HG02840 (cell line): ENCODE data around the gene RPS6KA1.
A peak's percentile ranks its signal among the peaks of the same experiment; 100 is the strongest.
"Not testable (repeated sequence)": the region's sequence is repeated elsewhere in the genome, so short reads cannot be mapped to it uniquely, and the experiment has no call there.

Experiments
- ATAC-seq: cut with Tn5 transposase; IDR thresholded peaks from one replicate; pipeline ENCODE4 v1.9.1; 2021; ENCODE audit warnings: mild to moderate bottlenecking, moderate library complexity, moderate number of reproducible peaks; ENCODE audit not compliant: unreplicated experiment, low FRiP score

Gene RPS6KA1

DNA sequence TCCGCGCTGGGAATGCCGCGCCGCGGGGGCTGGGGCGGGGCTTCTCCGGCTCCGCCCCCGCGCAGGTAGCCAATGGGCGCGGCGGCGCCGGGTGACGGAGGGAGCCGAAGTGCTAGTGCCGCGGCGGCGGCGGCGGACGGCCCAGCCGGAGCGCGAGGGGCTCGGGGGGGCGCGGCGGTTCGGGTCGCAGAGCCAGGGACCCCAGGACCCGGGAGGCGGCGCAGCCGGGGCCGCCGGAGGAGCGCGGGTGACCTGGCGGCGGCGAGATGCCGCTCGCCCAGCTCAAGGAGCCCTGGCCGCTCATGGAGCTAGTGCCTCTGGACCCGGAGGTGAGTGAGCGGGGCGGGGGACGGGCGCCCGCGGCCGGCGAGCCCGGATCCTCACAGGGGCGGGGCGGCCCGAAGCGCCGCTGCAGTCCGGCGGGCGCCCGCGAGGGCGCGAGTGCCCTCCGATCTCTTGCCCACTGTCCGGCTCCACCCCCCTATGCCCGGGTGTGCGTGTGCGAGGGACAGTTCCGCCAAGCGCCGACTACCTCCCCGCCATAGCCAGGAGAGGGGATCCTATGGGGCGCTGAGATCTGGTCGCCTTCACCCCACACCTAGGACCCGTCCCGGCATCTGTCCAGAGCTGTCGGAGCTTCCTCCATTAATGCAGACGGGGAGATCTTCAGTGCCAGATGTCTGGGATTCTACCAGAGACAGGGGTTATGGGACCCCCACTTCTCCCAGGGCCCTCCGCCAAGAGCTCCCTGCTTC lies at the start of gene RPS6KA1:
RPS6KA1 (plus strand) TSS at position 107 of the 755 bp plus-strand sequence; CDS start at position 267, 160 bp downstream.
- peak; percentile 72 for ATAC-seq

DNA sequence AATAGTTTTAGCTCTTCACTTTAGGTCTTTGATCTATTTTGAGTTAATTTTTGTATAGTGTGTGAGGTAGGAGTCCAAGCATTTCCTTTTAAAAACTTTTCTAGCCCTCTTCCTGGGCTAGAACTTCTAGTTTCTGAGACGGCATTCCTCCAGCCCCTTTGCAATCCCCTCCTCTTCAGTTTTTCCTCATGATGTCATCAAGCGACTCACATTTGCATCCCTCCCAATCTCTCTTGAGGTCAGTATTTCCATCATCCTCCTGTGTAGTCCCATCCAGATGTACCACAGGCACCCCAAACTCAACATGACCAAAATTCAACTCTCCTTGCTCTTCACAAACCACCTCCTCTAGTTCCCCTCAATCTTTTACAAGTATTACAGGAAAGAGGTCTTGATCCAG lies 46.6 kb upstream of the RPS6KA1 start:
- ATAC-seq: no peak

DNA sequence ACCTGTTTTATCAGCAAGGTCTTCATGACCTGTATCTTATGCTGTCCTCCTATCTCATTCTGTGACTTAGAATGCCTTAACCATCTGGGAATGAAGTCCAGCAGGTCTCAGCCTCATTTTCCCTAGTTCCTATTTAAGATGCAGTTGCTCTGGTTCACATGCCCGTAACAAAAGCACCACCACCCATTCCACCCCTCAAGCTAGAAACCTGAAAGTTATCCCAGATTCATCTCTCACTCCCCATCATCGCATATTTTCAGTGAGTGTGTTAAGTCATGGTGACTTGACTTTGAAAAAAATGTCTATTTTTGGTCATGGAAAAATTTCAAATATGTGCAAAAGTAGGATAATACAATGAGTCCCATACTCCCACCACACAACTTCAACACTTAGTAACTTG lies 45.6 kb upstream of the RPS6KA1 start:
- no peak for ATAC-seq

DNA sequence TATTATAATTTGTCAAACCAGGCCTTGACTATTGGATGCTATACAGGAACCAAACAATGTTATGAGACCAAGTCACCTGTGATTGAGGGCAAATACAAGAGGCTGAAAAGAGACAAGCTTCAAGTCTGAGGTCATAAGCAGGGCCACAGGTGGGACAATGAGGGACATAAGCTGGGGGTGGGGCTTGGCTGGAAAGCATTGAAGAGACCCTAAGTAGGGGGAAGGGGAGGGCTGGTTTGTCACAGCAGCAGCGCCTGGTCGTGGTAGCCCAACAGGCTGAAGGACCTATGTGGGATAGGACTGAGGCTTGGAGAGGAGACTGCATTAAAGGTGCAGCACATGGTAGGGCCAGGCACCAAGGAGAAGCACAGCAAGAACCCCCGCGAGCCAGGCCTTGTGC lies 39.4 kb upstream of the RPS6KA1 start:
- no peak for ATAC-seq

DNA sequence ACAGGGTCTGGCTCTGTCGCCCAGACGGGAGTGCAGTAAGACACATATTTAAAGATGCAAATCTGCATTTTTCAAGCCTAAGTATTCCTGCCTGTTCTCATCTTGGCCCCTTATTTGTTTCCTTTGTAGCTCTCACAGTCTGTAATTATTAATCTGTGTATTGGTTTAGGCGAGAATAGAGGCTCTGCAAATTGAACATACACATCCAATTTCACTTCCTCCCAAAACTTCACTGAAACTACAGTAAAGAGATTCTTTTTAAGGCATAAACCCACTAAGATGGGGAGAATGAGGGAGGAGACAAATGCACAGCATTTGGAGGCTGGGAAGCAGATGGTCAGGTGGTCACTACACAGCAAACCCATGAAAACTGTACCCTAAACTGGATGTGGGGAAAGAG lies 36.3 kb upstream of the RPS6KA1 start:
- ATAC-seq: no peak

DNA sequence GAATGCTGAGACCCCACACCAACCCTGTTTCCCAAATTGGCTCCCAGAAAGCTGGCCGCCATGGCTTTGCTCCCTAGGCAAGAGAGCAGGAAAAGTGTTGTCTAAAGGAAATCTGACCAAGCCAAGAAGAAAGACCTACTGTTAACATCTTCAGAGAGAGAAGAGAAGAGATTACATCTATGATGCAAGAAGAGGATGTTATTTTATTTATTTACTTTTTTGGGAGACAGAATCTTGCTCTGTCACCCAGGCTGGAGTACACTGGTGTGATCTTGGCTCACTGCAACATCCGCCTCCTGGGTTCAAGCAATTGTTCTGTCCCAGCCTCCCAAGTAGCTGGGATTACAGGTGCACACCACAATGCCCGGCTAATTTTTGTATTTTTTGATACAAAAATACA lies 35.6 kb upstream of the RPS6KA1 start:
- no peak for ATAC-seq

DNA sequence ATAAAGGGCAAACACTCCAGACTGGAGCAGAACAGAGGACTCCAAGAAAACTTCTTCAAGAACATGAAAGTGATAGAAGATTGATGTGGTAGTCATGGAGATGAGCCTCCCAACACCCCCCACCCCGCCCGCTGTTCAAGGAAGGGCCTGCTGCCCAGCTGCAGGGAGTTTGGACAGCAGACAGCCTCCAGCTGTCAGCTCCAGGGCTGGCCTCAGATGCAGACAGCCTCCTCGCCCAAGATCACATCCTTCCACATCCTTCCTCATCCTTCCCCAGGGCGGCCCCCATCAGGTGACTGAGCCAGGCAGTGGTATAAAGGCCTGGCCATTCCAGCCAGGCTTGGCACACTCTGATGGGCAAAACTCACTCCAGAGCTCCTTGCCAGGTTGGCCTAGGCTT lies 32.7 kb upstream of the RPS6KA1 start:
- ATAC-seq: no peak

DNA sequence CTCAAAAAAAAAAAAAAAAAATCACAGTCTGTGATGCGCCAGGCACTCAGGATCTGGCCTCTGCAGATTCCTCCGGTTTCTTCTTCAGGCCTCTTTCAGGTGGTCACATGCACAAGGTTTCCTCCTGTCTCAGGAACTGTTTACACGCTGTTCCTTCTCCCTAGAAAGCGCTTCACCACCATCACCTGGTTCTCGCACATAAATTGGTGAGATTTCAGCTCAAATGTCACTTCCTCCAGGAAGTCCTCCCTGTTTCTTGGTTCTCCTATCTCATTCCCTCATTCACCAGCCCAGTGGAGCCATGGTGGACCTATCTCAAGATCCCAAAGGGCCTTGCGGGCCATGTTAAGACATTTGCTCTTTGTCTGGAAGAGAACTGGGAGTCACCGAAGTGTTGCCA lies 30.7 kb upstream of the RPS6KA1 start:
- ATAC-seq: no peak

DNA sequence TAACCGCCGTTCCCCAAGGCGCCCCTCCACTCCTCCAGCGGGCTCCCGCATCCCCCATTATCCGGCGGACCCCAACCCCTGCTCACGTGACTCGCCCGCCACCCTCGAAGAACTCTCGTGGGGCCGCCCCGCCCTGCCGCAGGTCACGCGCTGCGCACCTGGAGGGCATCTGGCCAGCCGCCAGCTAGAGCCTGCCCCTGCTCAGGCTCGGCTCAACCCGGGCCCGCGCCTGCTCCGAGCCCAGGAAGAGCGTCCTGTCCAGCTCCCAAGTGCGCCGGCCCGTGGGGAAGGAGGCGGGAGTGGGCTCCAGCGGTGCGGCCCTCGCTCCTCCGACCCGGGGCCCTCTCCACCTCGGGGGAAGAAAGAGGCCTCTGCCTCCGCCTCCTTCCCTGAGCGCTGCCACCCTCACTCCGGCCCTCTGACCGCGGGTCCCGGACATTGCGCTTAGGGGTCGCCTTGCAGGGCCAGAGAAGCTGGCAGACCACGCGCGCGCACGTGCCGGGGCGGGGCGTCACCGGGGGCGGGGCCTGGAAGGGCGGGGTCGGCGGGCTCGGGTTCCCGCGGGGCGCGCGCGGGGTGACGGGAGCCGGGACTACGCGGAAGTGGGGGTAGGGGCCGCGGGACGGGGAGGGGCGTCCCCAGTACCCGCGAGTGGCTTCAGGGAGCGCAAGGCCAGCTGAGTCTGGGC lies 28.9 kb upstream of the RPS6KA1 start:
- peak; percentile 70 for ATAC-seq

DNA sequence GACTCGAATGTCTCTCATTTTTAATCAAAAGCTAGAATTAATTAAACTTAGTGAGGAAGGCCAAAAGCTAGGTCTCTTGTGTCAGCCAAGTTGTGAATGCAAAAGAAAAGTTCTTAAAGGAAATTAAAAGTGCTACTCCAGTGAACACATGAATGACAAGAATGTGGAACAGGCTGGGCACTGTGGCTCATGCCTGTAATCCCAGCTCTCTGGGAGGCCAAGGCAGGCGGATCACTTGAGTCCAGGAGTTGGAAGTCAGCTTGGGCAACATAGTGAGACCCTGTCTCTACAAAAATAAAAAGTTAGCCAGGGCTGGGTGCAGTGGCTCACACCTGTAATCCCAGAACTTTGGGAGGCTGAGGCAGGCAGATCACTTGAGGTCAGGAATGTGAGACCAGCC lies 18.9 kb upstream of the RPS6KA1 start:
- ATAC-seq: not testable (repeated sequence)

DNA sequence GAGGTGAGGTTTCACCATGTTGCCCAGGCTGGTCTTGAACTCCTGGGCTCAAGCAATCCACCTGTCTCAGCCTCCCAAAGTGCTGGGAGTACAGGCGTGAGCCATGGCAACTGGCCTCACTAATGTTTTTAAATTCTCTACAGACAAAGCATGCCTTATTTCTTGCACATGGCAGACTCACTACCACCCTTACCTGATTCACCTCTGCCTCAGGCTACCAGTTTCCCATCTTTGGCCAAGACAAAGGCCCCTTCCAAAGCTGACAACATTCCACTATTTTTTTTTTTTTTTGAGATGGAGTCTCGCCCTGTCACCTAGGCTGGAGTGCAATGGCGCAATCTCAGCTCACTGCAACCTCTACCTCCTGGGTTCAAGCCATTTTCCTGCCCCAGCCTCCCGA lies 13.7 kb upstream of the RPS6KA1 start:
- ATAC-seq: not testable (repeated sequence)

DNA sequence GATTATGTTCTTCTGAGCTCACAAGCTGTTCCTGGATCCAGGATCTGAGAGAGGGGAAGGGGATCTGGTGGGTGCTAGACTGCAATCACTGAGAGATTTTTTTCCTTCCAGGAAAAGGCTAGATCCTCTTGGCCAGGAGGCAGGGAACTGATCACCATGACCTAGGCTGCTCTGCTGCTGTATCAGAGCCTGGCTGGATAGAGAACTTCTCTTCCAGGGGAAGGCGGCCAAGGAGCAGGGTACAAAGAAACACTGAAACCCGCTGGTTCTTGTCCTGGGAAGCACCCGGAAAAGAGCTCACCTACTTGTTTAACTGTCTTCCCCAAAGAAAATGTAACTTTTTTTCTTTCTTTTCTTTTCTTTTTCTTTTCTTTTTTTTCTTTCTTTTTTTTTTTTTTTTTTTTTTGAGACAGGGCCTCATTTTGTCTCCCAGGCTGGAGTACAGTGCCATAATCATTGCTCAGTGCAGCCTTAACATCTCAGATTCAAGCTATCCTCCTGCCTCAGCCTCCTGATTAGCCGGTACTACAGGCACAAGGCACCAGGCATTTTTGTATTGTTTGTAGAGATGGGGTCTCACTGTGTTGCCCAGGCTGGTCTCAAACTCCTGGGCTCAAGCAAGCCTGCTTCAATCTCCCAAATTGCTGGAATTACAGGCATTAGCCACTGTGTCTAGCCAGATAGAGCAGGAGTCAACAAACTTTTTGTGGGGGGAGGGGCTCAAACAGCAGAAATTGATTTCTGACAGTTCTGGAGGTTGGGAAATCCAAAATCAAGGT lies 12.4 kb upstream of the RPS6KA1 start:
- no peak for ATAC-seq

DNA sequence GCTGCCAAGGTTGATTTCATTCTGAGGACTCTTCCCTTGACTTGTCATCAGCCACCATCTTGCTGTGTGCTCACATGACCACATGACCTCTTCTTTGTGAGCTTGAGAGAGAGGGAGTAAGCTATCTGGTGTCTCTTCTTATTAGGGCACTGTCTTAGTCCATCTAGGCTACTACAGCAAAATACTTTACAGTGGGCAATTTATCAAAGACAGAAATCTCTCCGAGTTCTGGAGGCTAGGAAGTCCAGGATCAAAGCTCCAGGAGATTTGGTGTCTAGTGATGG lies 11.9 kb upstream of the RPS6KA1 start:
- ATAC-seq: no peak

DNA sequence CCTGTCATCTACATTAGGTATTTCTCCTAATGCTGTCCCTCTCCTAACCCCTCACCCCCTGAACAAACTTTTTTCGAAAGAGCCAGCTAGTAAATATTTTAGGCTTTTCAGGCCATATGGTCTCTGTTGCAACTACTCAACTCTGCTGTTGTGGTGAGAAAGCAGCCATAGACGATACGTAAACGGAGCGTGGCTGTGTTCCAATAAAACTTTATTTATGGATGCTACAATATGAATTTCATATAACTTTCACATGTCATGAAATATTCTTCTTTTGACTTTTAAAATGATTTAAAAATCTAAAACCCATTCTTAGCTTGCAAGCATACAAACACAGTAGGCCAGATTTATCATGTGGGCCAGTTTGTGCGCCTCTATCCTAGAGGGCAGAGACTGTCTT lies 11.2 kb upstream of the RPS6KA1 start:
- ATAC-seq: no peak

DNA sequence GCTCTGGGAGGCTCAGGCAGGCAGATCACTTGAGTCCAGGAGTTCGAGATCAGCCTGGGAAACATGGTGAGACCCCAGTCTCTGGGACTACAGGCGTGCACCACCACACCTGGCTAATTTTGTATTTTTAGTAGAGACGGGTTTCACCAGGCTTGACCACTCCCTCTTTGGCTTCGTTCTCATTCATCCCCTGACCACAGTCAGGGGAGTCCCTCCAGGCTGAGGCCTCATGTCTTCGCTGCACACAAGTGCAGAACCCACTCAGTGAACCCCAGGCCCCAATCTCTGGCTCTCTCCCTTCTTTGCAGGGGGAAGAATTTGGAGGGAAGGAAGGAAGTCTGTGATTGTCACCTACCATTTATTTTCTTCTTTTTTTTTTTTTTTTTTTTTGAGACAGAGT lies 9.2 kb upstream of the RPS6KA1 start:
- no peak for ATAC-seq

DNA sequence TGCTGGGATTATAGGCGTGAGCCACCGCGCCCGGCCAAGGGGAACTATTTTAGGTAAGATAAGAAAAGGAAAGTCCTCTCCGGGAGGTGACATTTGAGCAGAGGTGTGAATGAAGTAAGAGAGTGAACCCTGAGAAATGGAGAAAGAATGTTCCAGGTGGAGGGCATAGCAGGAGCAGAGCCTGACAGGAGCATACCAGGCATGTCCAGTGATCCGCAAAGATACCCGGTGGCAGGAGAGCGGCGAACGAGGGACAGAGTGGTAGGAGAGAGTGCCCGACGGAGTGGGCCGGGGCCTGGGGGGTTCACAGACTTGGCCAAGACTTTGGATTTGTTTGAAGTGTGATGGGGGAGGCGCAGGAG lies 7.9 kb upstream of the RPS6KA1 start:
- ATAC-seq: no peak

DNA sequence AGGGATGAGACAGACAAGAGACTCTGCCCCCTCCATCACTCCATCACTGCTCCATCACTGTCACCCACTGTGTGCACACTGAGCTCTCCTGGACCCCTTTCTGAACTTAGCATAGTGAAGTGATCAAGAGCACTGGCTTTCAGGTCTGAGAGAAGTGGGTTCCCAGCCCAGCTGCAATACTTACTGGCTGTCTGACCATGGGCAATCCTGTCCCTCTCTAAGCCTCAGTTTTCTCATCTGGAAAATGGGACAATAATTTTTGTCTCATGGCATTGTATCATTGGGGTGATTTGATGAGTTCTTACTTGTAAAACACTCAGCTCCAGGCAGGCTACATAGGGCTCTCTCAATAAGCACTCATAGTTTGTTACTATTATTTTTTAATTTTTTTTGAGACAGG lies 7.5 kb upstream of the RPS6KA1 start:
- no peak for ATAC-seq

DNA sequence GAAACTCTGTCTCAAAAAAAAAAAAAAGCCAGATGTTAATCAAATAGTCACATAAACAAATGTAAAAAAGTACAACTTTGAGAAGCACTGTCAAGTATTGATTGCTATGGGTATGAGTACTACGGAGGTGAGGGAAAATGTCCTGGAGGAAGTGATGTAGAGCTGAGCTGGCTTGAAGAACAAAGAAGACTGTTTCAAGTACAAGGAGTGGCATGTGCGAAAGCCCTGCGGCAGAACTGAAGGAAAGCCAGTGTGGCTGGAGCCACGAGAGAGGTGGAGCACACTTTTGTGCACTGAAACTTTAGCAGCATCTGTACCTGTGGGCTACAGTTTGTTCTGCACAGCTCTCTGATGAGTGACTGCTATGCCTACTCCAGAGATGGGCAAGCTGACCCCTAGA lies 5.4 kb upstream of the RPS6KA1 start:
- ATAC-seq: no peak

DNA sequence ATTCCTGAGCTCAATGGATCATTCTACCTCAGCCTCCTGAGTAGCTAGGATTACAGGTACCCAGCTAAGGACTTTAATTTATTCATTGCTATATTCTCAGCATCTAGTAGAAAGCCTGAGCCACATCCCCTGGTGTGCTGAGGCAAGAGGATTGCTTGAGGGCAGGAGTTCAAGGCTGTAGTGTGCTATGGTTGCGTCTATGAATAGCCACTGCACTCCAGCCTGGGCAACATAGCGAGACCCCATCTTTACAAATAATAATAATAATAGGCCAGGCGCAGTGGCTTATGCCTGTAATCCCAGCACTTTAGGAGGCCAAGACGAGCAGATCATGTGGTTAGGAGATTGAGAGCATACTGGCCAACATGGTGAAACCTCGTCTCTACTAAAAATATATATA lies 3.3 kb upstream of the RPS6KA1 start:
- no peak for ATAC-seq

DNA sequence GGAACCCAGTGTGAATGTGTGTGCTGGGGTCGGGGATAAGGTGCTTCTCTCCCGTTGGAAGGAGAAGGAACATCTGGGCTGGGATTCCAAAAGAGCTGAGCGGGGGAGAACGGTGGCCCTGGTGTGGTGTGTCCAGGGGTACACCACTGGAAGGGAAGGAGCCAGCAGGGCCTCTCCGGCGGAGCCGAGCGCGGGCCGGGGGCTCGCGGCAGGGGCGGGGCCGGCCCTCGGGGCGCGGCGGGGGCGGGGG lies 231 bp upstream of the RPS6KA1 start:
- no peak for ATAC-seq

DNA sequence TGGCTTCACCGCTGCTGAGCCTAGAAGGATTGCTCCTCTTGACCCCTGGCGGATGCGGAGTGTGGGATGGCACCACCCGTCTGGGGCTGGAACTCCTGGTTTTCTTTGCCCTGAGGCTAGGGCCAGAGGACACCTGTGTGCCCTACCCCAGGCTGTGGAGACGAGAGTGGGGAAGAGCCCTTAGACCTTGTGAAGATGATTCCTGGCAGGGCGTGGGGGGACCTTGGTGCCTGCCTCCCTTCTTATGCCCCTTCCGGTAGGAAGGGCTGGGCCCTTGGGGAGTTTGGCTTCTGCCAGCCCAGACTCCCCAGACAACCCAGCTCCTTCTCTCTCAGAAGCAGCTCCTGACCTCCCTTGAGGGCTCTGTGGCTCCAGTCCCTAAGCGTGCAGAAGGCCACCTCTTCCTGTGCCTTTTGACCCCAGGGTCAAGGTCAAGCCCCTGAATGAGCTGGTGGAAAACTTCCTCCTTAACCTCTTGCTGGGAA lies 891 bp downstream of the RPS6KA1 start:
- ATAC-seq: no peak
